ENCODE data around the gene HOXA3. TPM values are rescaled to one million over a fixed set of nuclear protein-coding genes. Genes with fewer than 3 reads are reported as not detected.
A peak's percentile ranks its signal among the peaks of the same experiment; 100 is the strongest.

Gene HOXA3
- total RNA-seq, 1 donor from 2014 or later = 77.4 TPM

DNA sequence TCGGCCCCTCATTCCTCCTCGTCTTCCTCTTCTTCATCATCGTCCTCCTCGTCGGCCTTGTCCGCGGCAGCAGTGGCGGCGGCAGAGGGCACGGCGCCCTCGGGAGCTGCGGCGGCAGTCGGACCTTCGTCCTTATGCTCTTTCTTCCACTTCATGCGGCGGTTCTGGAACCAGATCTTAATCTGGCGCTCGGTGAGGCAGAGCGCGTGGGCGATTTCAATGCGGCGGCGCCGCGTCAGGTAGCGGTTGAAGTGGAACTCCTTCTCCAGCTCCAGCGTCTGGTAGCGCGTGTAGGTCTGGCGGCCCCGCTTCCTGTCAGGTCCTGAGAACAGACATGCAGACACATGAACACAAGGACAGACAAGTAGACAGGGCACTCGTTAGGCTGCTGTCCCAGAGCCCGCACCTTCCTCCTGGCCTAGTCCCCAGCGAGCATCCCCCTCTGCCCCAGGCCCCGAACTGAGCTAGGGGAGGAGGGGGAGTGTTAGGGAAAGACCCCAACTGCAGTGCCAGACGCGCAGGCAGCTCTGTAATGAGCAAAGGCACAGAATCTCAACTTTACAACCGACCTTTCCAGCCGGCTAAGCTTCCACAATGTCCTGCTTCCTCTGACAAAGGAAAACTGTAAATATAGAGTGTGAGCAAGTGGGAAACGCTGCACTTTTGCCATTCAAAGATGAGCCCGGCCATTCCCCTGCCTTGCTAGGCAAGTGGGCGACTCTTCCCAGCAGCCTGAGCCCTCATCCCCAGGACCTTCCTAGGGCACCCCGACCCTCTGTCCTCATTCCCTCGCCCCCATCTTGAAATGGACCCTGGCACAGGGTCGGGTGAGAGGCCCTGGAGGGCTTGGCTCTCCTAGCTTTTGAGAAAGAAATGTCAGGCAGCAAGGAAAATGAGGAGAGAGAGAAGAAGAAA lies 2.8 kb upstream of the HOXA3 start:
- peak overlapping the region; percentile 66 for H3K4me3 Mint-ChIP-seq (ENCODE audit: low read depth)
- no peak for DNase-seq (ENCODE audit: low spot score, unreplicated experiment)
- no peak for TF ChIP-seq CTCF (IDR thresholded peaks at IDR 0.05; ENCODE audit: unreplicated experiment)
- no peaks in the 10 kb centered on the region for H3K9me3 Mint-ChIP-seq (ENCODE audit: low read depth)
- peaks cover 8% of the 10 kb centered on the region for H3K4me1 Mint-ChIP-seq (ENCODE audit: low read depth)
- peak overlapping the region; percentile 56 for H3K27ac Mint-ChIP-seq
- peaks cover 2% of the 10 kb centered on the region for H3K36me3 Mint-ChIP-seq (ENCODE audit: insufficient read depth)
- H3K27me3 Mint-ChIP-seq = peaks cover 97% of the 10 kb centered on the region

GRCh38 chr7:27154369-27154768 lies 2.0 kb upstream of the HOXA3 start:
- no peak overlapping the region for H3K27ac Mint-ChIP-seq
- H3K27me3 Mint-ChIP-seq = peaks cover 96% of the 10 kb centered on the region
- no peak for DNase-seq (ENCODE audit: low spot score, unreplicated experiment)
- H3K36me3 Mint-ChIP-seq (ENCODE audit: insufficient read depth) = peaks cover 2% of the 10 kb centered on the region
- no peak overlapping the region for H3K4me3 Mint-ChIP-seq (ENCODE audit: low read depth)
- no peaks in the 10 kb centered on the region for H3K9me3 Mint-ChIP-seq (ENCODE audit: low read depth)
- no peak for TF ChIP-seq CTCF (IDR thresholded peaks at IDR 0.05; ENCODE audit: unreplicated experiment)
- peaks cover 9% of the 10 kb centered on the region for H3K4me1 Mint-ChIP-seq (ENCODE audit: low read depth)

- no peaks in the 10 kb centered on the region for H3K9me3 Mint-ChIP-seq (ENCODE audit: low read depth)
- peaks cover 2% of the 10 kb centered on the region for H3K36me3 Mint-ChIP-seq (ENCODE audit: insufficient read depth)
- peaks cover 94% of the 10 kb centered on the region for H3K27me3 Mint-ChIP-seq
- DNase-seq (ENCODE audit: low spot score, unreplicated experiment) = no peak
- peaks cover 12% of the 10 kb centered on the region for H3K4me1 Mint-ChIP-seq (ENCODE audit: low read depth)
- no peak overlapping the region for H3K4me3 Mint-ChIP-seq (ENCODE audit: low read depth)
- TF ChIP-seq CTCF (IDR thresholded peaks at IDR 0.05; ENCODE audit: unreplicated experiment) = no peak
- H3K27ac Mint-ChIP-seq = no peak overlapping the region
Measured at GRCh38 chr7:27153526-27153925, 1.1 kb upstream of the HOXA3 start.

DNA sequence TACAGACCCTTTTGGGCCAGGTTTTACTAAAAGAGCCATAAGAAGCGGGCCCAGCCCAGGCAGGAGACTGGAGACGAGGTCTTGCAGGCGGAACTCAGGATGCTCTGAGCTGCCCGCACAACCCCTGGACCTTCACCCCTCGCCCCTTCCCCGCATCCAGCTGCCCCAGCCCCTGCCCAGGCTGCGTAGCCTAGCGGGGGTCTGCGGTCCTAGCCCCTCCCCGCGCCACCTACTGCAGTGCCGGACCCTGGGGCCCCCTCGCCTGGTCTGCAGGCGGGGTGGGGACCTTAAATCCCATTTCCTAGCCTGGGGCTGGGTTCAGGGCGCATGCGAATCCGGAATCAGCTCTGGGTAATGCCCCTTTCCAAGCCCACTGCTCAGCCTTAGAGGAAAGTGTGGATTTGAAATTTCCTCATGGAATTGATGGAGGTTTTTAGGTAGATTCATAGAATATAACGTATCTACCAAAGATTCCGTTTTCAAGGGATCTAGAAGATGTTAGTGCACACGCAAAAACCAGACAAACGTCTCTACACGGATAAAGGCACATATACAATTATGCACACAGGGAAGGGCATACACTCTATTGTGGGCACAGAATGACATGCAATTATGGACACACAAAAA lies 546 bp upstream of the HOXA3 start:
- Mint-ChIP-seq H3K4me3 (ENCODE audit: low read depth) (no peak overlapping the region), H3K9me3 (ENCODE audit: low read depth) (no peaks in the 10 kb centered on the region), H3K4me1 (ENCODE audit: low read depth) (peaks cover 18% of the 10 kb centered on the region), H3K27ac (no peak overlapping the region), H3K27me3 (peaks cover 94% of the 10 kb centered on the region), H3K36me3 (ENCODE audit: insufficient read depth) (peaks cover 1% of the 10 kb centered on the region)
- no peak for TF ChIP-seq CTCF (IDR thresholded peaks at IDR 0.05; ENCODE audit: unreplicated experiment)
- no peak for DNase-seq (ENCODE audit: low spot score, unreplicated experiment)

- peaks cover 90% of the 10 kb centered on the region for H3K27me3 Mint-ChIP-seq
Measured at GRCh38 chr7:27151341-27151930, 947 bp downstream of the HOXA3 start.

More at GRCh38 chr7:27151341-27151930, 947 bp downstream of the HOXA3 start:
- no peak for DNase-seq (ENCODE audit: low spot score, unreplicated experiment)
- H3K4me1 Mint-ChIP-seq (ENCODE audit: low read depth) = peaks cover 18% of the 10 kb centered on the region
- H3K27ac Mint-ChIP-seq = no peak overlapping the region
- no peak for TF ChIP-seq CTCF (IDR thresholded peaks at IDR 0.05; ENCODE audit: unreplicated experiment)
- peak overlapping the region; percentile 66 for H3K4me3 Mint-ChIP-seq (ENCODE audit: low read depth)
- H3K36me3 Mint-ChIP-seq (ENCODE audit: insufficient read depth) = peaks cover 2% of the 10 kb centered on the region
- no peaks in the 10 kb centered on the region for H3K9me3 Mint-ChIP-seq (ENCODE audit: low read depth)
